Measurements from ENCODE around the gene KCNJ2. TPM values are rescaled to one million over a fixed set of nuclear protein-coding genes. Genes with fewer than 3 reads are reported as not detected.

KCNJ2 gene
- total RNA-seq, 4 donors from 2014 or later: 0.51 to 11.6 (median 5.0) TPM

DNA sequence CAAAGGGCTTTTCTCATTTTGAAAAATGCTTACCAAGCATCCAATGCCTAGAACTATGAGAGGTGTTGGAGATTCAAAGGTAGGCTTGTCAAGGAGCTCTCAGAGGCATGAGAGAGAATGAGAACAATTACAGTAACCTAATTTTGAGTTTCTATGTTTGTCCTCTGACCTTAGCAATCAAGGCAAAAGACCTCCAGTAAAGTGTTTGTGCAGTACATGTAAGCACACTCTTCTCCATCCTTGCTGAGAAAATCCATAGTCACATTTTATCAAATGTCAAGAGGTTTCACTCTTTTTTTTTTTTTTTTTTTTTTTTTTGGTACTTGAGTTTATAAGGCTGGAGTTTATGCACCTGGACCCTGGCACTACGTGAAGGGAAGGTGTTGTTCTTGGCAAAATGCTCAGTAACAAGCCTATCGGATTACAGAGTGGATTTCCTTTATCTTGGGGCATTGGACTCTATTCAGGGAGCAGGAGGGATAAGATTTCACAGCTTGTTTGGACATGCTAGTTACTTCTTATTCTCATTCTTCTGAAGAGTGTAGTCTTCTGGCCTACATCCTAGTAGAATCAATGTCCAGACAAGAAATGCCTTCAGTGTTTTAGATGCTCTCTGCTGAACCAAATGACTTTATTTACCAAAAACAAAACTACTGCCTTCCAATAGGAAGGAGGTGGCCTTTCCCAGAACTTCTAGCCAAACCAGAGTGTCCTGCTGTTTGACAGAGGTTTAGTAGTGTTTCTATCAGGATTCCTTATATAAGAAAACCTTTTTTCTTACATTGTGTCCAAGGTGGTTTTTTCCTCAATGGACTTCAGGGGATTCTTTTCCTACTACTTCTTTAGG is 21.9 kb downstream of the KCNJ2 start:
- intact Hi-C loops (cut with DNase I; ENCODE audit: low total_unique reads): no loop called here

DNA sequence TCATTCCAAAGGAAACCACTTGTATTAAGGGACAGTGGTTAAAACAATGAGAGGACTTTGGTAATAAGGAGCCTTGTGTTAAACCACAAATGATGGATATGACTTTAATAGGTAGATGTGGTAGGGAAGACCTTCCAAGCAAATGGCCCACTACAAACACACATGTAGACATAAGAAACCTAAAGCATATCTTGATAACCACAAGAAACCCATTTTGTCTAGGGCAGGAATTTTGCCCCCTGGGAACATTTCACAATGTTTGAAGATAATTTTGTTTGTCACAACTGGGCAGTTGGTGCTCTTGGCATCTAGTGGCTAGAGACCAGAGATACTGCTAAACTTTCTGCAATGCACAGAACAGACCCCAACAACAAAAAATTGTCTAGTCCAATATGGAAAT is 25.8 kb downstream of the KCNJ2 start:
- Histone ChIP-seq H3K4me3 (no peak overlapping the region), H3K9me3 (no peaks in the 10 kb centered on the region), H3K27me3 (no peaks in the 10 kb centered on the region), H3K27ac (no peak overlapping the region), H3K4me1 (no peaks in the 10 kb centered on the region), H3K36me3 (no peaks in the 10 kb centered on the region)
- intact Hi-C loops (cut with DNase I; ENCODE audit: low total_unique reads): no loop called here
- TF ChIP-seq POLR2A (IDR thresholded peaks at IDR 0.05) (no peak), CTCF (IDR thresholded peaks at IDR 0.05) (no peak)
- no peak for DNase-seq

More for the DNA sequence above, 21.9 kb downstream of the KCNJ2 start:
- DNase-seq: no peak
- Histone ChIP-seq H3K4me1 (no peaks in the 10 kb centered on the region), H3K36me3 (no peaks in the 10 kb centered on the region), H3K4me3 (no peak overlapping the region), H3K27ac (no peak overlapping the region), H3K27me3 (no peaks in the 10 kb centered on the region), H3K9me3 (no peaks in the 10 kb centered on the region)
- TF ChIP-seq POLR2A (IDR thresholded peaks at IDR 0.05) (no peak), CTCF (IDR thresholded peaks at IDR 0.05) (no peak)

DNA sequence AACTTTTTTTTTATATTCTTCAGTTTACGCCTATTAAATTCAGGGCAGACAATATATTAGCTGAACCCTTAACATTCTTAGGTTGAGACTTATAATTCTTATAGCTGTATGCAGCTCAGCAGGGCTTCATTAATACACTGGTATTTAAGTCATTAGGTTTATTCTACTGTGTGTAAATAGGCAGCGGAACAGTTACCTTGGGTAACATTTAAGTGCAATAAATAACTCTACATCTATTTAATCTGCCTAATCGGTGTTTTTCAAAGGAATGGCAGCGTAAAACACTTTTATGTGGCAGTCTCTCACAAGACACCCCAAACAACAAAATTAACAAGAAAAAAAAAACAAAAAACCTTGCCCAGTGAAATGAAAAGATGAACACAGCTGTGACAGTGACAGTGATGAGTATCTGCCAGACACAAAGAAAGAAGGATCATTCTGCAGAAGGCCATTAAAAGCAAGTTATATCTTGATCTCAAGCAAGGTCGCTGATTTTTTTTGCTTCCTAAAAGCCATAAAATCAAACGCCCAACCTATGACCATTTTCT is 32.6 kb downstream of the KCNJ2 start:
- H3K4me1 ChIP-seq: no peaks in the 10 kb centered on the region
- no peak overlapping the region for H3K4me3 ChIP-seq
- H3K27me3 ChIP-seq: no peaks in the 10 kb centered on the region
- intact Hi-C loops (cut with DNase I; ENCODE audit: low total_unique reads): no loop called here
- no peak for DNase-seq
- H3K9me3 ChIP-seq: no peaks in the 10 kb centered on the region
- H3K36me3 ChIP-seq: no peaks in the 10 kb centered on the region
- no peak overlapping the region for H3K27ac ChIP-seq
- TF ChIP-seq CTCF (IDR thresholded peaks at IDR 0.05) (no peak), POLR2A (IDR thresholded peaks at IDR 0.05) (no peak)

- intact Hi-C loops (cut with DNase I; ENCODE audit: low total_unique reads): no loop called here
Measured at GRCh38 chr17:70202840-70203239, 33.5 kb downstream of the KCNJ2 start.

More at GRCh38 chr17:70202840-70203239, 33.5 kb downstream of the KCNJ2 start:
- no peak overlapping the region for H3K27ac ChIP-seq
- H3K36me3 ChIP-seq: no peaks in the 10 kb centered on the region
- H3K9me3 ChIP-seq: no peaks in the 10 kb centered on the region
- TF ChIP-seq CTCF (IDR thresholded peaks at IDR 0.05): no peak
- TF ChIP-seq POLR2A (IDR thresholded peaks at IDR 0.05): no peak
- no peak overlapping the region for H3K4me3 ChIP-seq
- DNase-seq: no peak
- no peaks in the 10 kb centered on the region for H3K27me3 ChIP-seq
- H3K4me1 ChIP-seq: no peaks in the 10 kb centered on the region
